BJ (cell line): ENCODE measurements around the gene SORCS1. TPM values are rescaled to one million over a fixed set of nuclear protein-coding genes. Genes with fewer than 3 reads are reported as not detected.

Source experiments
- CTCF ChIA-PET: fragments of 350-600 bp; formaldehyde crosslinking; extraction: SDS; loops from one replicate; lab custom pipeline; 2021; ENCODE audit warnings: antibody characterized with exemption, inconsistent platforms; lab: Yijun Ruan, JAX
- POLR2A ChIA-PET: fragments of 300-600 bp; sonication (Branson Sonifier 250); formaldehyde crosslinking; extraction: SDS; loops from one replicate; lab custom pipeline; 2021; ENCODE audit warnings: antibody characterized with exemption; lab: Charles Lee
- DNase-seq: peaks from one replicate; pipeline ENCODE4 v3.0.0-alpha.2; 2011; ENCODE audit warnings: low read depth
- H3K27me3 ChIP-seq: 2 replicates; pipeline ENCODE4 v1.6.0; 2011; ENCODE audit warnings: low read length; ENCODE audit not compliant: control insufficient read depth, insufficient read depth
- H3K36me3 ChIP-seq: 2 replicates; pipeline ENCODE4 v1.5.1; 2011; ENCODE audit warnings: low read length; ENCODE audit not compliant: control insufficient read depth, insufficient read depth
- H3K4me3 ChIP-seq: 2 replicates; pipeline ENCODE4 v1.5.1; 2011; ENCODE audit warnings: low read depth, mild to moderate bottlenecking, control low read depth, low read length
- CTCF ChIP-seq: IDR thresholded peaks from 2 replicates; pipeline ENCODE4 v1.5.1; 2011; ENCODE audit warnings: low read depth, mild to moderate bottlenecking, control low read depth, inconsistent platforms, low read length, moderate library complexity; ENCODE audit not compliant: insufficient read depth
- polyA plus RNA-seq: library from polyadenylated mRNA; depleted of rRNA; stranded (reverse); fragments of >200 nt; gene quantifications from 2 replicates; pipeline ENCODE4 v1.2.3, GENCODE V29; 2011

The SORCS1 gene
- polyA plus RNA-seq, 1 experiment, result 0.01 TPM

GRCh38 chr10:106655636-106656035 lies 508.9 kb downstream of the SORCS1 start:
- CTCF ChIA-PET, result interaction anchor here (0.6 kb wide), 1 partner anchor 25 kb away, joined by 4 read pairs; no protein-coding TSS in a partner anchor
- no peak for DNase-seq
- POLR2A ChIA-PET, result no interaction called here

DNA sequence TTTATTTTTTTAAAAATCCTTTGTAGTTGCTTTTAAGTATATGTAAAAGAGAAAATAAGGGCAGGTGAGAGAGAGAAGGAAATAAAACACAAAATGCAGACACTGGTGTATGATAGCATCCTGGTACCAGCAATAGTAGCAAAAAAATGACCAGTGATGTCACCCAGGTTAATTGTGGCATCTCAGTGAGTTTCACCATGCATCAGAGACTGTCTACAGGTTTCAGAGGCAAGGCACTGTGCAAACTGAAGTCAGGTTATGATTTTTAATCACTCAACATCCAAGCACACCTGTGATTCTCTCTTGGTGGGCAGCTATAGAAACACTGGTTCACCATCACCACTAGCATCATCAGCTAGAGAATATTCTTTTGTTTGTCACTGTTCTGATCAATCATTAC lies 509.3 kb downstream of the SORCS1 start:
- no peaks in the 10 kb centered on the region for H3K36me3 ChIP-seq
- POLR2A ChIA-PET, result no interaction called here
- no peak overlapping the region for H3K4me3 ChIP-seq
- CTCF ChIA-PET, result interaction anchor here (1.4 kb wide), 1 partner anchor 30 kb away, joined by 6 read pairs; no protein-coding TSS in a partner anchor
- no peaks in the 10 kb centered on the region for H3K27me3 ChIP-seq
- no peak for DNase-seq
- no peak for TF ChIP-seq CTCF

More at GRCh38 chr10:106655636-106656035, 508.9 kb downstream of the SORCS1 start:
- no peak overlapping the region for H3K4me3 ChIP-seq
- TF ChIP-seq CTCF, result no peak
- no peaks in the 10 kb centered on the region for H3K27me3 ChIP-seq
- no peaks in the 10 kb centered on the region for H3K36me3 ChIP-seq

GRCh38 chr10:106652279-106652678 lies 512.2 kb downstream of the SORCS1 start:
- ChIA-PET POLR2A (no interaction called here), CTCF (no interaction called here)
- DNase-seq, result no peak
- TF ChIP-seq CTCF, result no peak
- Histone ChIP-seq H3K4me3 (no peak overlapping the region), H3K36me3 (no peaks in the 10 kb centered on the region), H3K27me3 (no peaks in the 10 kb centered on the region)

DNA sequence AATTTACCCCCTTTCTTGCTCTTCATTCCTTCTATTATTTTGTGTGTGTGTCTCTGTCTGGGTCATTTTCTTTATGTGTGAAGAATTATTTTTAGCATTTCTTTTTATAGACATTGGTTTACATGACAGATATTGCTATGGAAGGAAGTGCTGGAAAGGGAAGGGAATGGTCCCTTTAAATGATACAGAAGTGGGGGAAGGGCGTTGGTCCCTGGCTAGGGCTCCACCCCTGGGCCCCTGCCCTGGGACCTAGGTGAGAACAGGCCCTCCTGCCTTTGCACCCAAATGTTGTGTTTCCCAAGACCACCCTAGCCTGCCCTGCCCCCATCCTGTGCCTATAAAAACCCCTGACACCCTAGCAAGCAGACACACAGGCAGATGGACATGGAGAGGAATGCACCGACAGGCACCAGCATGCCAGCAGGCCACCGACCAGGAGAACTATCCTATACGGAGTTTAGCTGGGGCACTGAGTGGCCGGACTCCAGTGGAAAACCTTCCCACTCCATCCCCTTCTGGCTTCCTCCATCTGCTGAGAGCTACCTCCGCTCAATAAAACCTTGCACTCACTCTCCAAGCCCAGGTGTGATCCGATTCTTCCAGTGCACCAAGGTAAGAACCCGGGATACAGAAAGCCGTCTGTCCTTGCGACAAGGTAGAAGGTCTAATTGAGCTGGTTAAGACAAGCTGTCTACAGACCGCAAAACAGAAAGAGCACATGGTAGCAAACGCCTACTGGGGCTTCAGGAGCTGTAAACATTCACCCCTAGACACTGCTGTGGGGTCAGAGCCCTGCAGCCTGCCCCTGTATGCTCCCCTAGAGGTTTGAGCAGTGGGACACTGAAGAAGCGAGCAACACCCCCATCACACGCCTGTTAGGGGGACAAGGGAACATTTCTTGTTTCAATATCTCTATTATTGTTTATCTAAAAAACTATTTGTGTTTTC lies 515.7 kb downstream of the SORCS1 start:
- no peaks in the 10 kb centered on the region for H3K27me3 ChIP-seq
- TF ChIP-seq CTCF, result no peak
- DNase-seq, result no peak
- POLR2A ChIA-PET, result no interaction called here
- no peak overlapping the region for H3K4me3 ChIP-seq
- CTCF ChIA-PET, result no interaction called here
- no peaks in the 10 kb centered on the region for H3K36me3 ChIP-seq

DNA sequence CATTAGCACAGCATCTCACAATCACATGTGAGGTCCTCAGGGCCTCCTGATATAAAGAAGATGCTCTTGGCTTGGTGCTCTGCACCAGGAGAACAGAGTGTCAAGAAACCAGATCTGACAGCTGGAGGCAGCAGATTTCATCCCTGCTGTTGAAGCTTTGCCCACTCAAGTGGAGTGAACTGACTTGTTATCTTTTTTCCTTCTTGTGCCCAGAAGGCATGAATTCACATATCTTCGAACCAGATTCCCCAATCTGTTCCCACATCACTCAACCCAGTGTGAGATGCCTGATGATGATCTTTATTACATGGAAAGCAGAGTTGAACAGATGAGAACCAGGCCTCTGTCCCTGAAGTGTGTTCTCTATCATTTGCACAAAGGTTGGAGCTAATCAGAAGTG lies 521.0 kb downstream of the SORCS1 start:
- Histone ChIP-seq H3K27me3 (no peaks in the 10 kb centered on the region), H3K4me3 (no peak overlapping the region), H3K36me3 (no peaks in the 10 kb centered on the region)
- CTCF ChIA-PET, result no interaction called here
- no peak for TF ChIP-seq CTCF
- POLR2A ChIA-PET, result no interaction called here
- no peak for DNase-seq
